ENCODE results near the gene CEP120.

- no peak for TF ChIP-seq CTCF (IDR thresholded peaks at IDR 0.05)
- no peak for TF ChIP-seq POLR2A (IDR thresholded peaks at IDR 0.05)
Observed at GRCh38 chr5:123455640-123456039, 32.4 kb upstream of the CEP120 start.
